Mononuclear cell (primary cell): Measurements from ENCODE around the gene LAMA5. TPM values are rescaled to one million over a fixed set of nuclear protein-coding genes. Genes with fewer than 3 reads are reported as not detected.
A peak's percentile ranks its signal among the peaks of the same experiment; 100 is the strongest.

Experiments used
- H3K27me3 ChIP-seq: 2 replicates; pipeline ENCODE4 v1.6.0; 2011; ENCODE audit warnings: low read length, control low read depth; ENCODE audit not compliant: insufficient read depth
- H3K4me1 ChIP-seq: 2 replicates; pipeline ENCODE4 v1.5.1; 2011; ENCODE audit warnings: mild to moderate bottlenecking, low read length, control low read depth; ENCODE audit not compliant: insufficient read depth
- H3K4me3 ChIP-seq: 2 replicates; pipeline ENCODE4 v1.5.1; 2011; ENCODE audit warnings: mild to moderate bottlenecking, low read length, moderate library complexity
- H3K9me3 ChIP-seq: 2 replicates; pipeline ENCODE4 v1.5.1; 2011; ENCODE audit warnings: low read depth, mild to moderate bottlenecking, control low read depth, low read length
- total RNA-seq: library from RNA; depleted of rRNA; stranded (reverse); fragments of >200 nt; gene quantifications from one replicate; pipeline ENCODE4 v1.2.3, GENCODE V29; 2012

LAMA5 gene
- total RNA-seq, 1 donor = 1.2 TPM

GRCh38 chr20:62310757-62311121, 56.4 kb downstream of the LAMA5 start:
- H3K9me3 ChIP-seq = no peaks in the 10 kb centered on the region
- H3K27me3 ChIP-seq = no peaks in the 10 kb centered on the region
- no peaks in the 10 kb centered on the region for H3K4me1 ChIP-seq
- no peak overlapping the region for H3K4me3 ChIP-seq

GRCh38 chr20:62309947-62310756, 57.0 kb downstream of the LAMA5 start:
- Histone ChIP-seq H3K4me1 (peaks cover 5% of the 10 kb centered on the region), H3K9me3 (no peaks in the 10 kb centered on the region), H3K27me3 (no peaks in the 10 kb centered on the region), H3K4me3 (no peak overlapping the region)

GRCh38 chr20:62309198-62309944, 57.7 kb downstream of the LAMA5 start:
- H3K27me3 ChIP-seq = no peaks in the 10 kb centered on the region
- H3K4me3 ChIP-seq = no peak overlapping the region
- H3K9me3 ChIP-seq = no peaks in the 10 kb centered on the region
- H3K4me1 ChIP-seq = peaks cover 13% of the 10 kb centered on the region

- Histone ChIP-seq H3K4me1 (peaks cover 24% of the 10 kb centered on the region), H3K27me3 (no peaks in the 10 kb centered on the region), H3K9me3 (no peaks in the 10 kb centered on the region), H3K4me3 (no peak overlapping the region)
Measured at GRCh38 chr20:62308102-62308822, 58.9 kb downstream of the LAMA5 start.

- H3K4me3 ChIP-seq = no peak overlapping the region
- H3K9me3 ChIP-seq = no peaks in the 10 kb centered on the region
- no peaks in the 10 kb centered on the region for H3K27me3 ChIP-seq
- peaks cover 24% of the 10 kb centered on the region for H3K4me1 ChIP-seq
Measured at GRCh38 chr20:62307226-62308101, 59.6 kb downstream of the LAMA5 start.

- Histone ChIP-seq H3K4me1 (peaks cover 25% of the 10 kb centered on the region), H3K27me3 (no peaks in the 10 kb centered on the region), H3K9me3 (no peaks in the 10 kb centered on the region), H3K4me3 (no peak overlapping the region)
Measured at GRCh38 chr20:62306414-62307187, 60.5 kb downstream of the LAMA5 start.

- Histone ChIP-seq H3K4me3 (no peak overlapping the region), H3K27me3 (no peaks in the 10 kb centered on the region), H3K4me1 (peaks cover 27% of the 10 kb centered on the region), H3K9me3 (no peaks in the 10 kb centered on the region)
Measured at GRCh38 chr20:62305765-62306413, 61.2 kb downstream of the LAMA5 start.

- H3K27me3 ChIP-seq = no peaks in the 10 kb centered on the region
- H3K4me1 ChIP-seq = peaks cover 27% of the 10 kb centered on the region
- H3K4me3 ChIP-seq = no peak overlapping the region
- no peaks in the 10 kb centered on the region for H3K9me3 ChIP-seq
Measured at GRCh38 chr20:62305149-62305764, 61.9 kb downstream of the LAMA5 start.

GRCh38 chr20:62304331-62305148, 62.6 kb downstream of the LAMA5 start:
- Histone ChIP-seq H3K4me3 (no peak overlapping the region), H3K9me3 (no peaks in the 10 kb centered on the region), H3K4me1 (peaks cover 27% of the 10 kb centered on the region), H3K27me3 (no peaks in the 10 kb centered on the region)

- Histone ChIP-seq H3K4me3 (peak overlapping the region; percentile 71), H3K9me3 (no peaks in the 10 kb centered on the region), H3K4me1 (peaks cover 27% of the 10 kb centered on the region), H3K27me3 (no peaks in the 10 kb centered on the region)
Measured at GRCh38 chr20:62303340-62304226, 63.5 kb downstream of the LAMA5 start.

GRCh38 chr20:62303062-62303339, 64.1 kb downstream of the LAMA5 start:
- Histone ChIP-seq H3K27me3 (no peaks in the 10 kb centered on the region), H3K9me3 (no peaks in the 10 kb centered on the region), H3K4me1 (peaks cover 27% of the 10 kb centered on the region), H3K4me3 (peak overlapping the region; percentile 71)
